Uterus (tissue), 4 donors: ENCODE measurements around the gene CDON. TPM values are rescaled to one million over a fixed set of nuclear protein-coding genes. Genes with fewer than 3 reads are reported as not detected.

Experiments used
- DNase-seq, 2 donors: peaks; one replicate each; pipeline ENCODE4 v3.0.0-alpha.2; 2019 to 2020
- H3K27ac ChIP-seq, 2 donors: fragments of 200-600 bp; sonication (generic); 1 replicate in 1 of 2; 2 replicates in 1 of 2; pipeline ENCODE4 v1.5.1; 2016 to 2018
- H3K27me3 ChIP-seq, 2 donors: fragments of 200-600 bp; sonication (generic); one replicate each; pipeline ENCODE4 v1.5.1; 2018 to 2019; ENCODE audit warnings: control low read depth in 1 of 2
- H3K36me3 ChIP-seq, 2 donors: fragments of 200-600 bp; sonication (generic); one replicate each; pipeline ENCODE4 v1.5.1; 2019; ENCODE audit warnings: control low read depth in 1 of 2
- H3K4me1 ChIP-seq, 2 donors: fragments of 200-600 bp; sonication (generic); one replicate each; pipeline ENCODE4 v1.5.1; 2018 to 2019; ENCODE audit warnings: control low read depth in 1 of 2
- H3K4me3 ChIP-seq, 2 donors: fragments of 200-600 bp; sonication (generic); 1 replicate in 1 of 2; 2 replicates in 1 of 2; pipeline ENCODE4 v1.5.1; 2018 to 2019; ENCODE audit warnings: mild to moderate bottlenecking in 1 of 2
- H3K9me3 ChIP-seq, 2 donors: fragments of 200-600 bp; sonication (generic); one replicate each; pipeline ENCODE4 v1.5.1; 2019; ENCODE audit warnings: control low read depth in 1 of 2
- CTCF ChIP-seq, 4 experiments: fragments of 200-600 bp in 2 of 4; fragments of 450-650 bp in 2 of 4; sonication (generic) in 2 of 4; IDR thresholded peaks; one replicate each; pipeline ENCODE4 v1.5.1; 2016 to 2019; ENCODE audit warnings: antibody characterized with exemption in 4 of 4, mild to moderate bottlenecking in 2 of 4, moderate library complexity in 1 of 4
- POLR2A ChIP-seq, 2 donors: fragments of 450-650 bp; IDR thresholded peaks; one replicate each; pipeline ENCODE4 v1.6.1; 2016; ENCODE audit warnings: antibody characterized with exemption in 2 of 2, mild to moderate bottlenecking in 1 of 2, moderate library complexity in 1 of 2
- intact Hi-C: fragments of 100-400 bp; cut with DNase I; formaldehyde crosslinking; loops from one replicate; pipeline ENCODE4 v1.15.1; 2023; ENCODE audit warnings: low total_unique reads
- total RNA-seq, 4 donors: library from RNA; depleted of rRNA in 3 of 4; stranded (reverse); fragments of >200 nt in 3 of 4; gene quantifications; one replicate each; pipeline versions ENCODE4 v1.1.0 to v1.2.4, GENCODE V29; 2014 to 2023
- donor health status: DM: yes; HTN: yes; CAD: no.

The CDON gene
- total RNA-seq, 4 donors from 2014 or later = 38.5 to 261 (median 213) TPM

- TF ChIP-seq CTCF (IDR thresholded peaks at IDR 0.05) = no peak
- no peak for TF ChIP-seq POLR2A (IDR thresholded peaks at IDR 0.05)
- intact Hi-C loops = no loop called here
These were observed 88.4 kb downstream of the CDON start for GRCh38 chr11:125974284-125974683.

GRCh38 chr11:125971618-125972017 lies 91.0 kb downstream of the CDON start:
- Histone ChIP-seq H3K4me3 (no peak overlapping the region), H3K27ac (no peak overlapping the region), H3K27me3 (no peaks in the 10 kb centered on the region), H3K9me3 (no peaks in the 10 kb centered on the region), H3K36me3 (no peaks in the 10 kb centered on the region), H3K4me1 (no peaks in the 10 kb centered on the region)
- intact Hi-C loops = no loop called here
- DNase-seq = no peak
- TF ChIP-seq CTCF (IDR thresholded peaks at IDR 0.05) (no peak), POLR2A (IDR thresholded peaks at IDR 0.05) (no peak)

More at GRCh38 chr11:125974284-125974683, 88.4 kb downstream of the CDON start:
- H3K4me1 ChIP-seq = no peaks in the 10 kb centered on the region
- H3K9me3 ChIP-seq = no peaks in the 10 kb centered on the region
- peaks cover 0 to 5% of the 10 kb centered on the region in 2 donors for H3K27me3 ChIP-seq
- no peak overlapping the region for H3K4me3 ChIP-seq
- no peak for DNase-seq
- H3K36me3 ChIP-seq = no peaks in the 10 kb centered on the region
- H3K27ac ChIP-seq = no peak overlapping the region

GRCh38 chr11:125968354-125968753 lies 94.3 kb downstream of the CDON start:
- Histone ChIP-seq H3K27me3 (no peaks in the 10 kb centered on the region), H3K36me3 (no peaks in the 10 kb centered on the region), H3K9me3 (no peaks in the 10 kb centered on the region), H3K27ac (no peak overlapping the region), H3K4me3 (no peak overlapping the region), H3K4me1 (no peaks in the 10 kb centered on the region)
- intact Hi-C loops = no loop called here
- TF ChIP-seq POLR2A (IDR thresholded peaks at IDR 0.05) = no peak
- no peak for TF ChIP-seq CTCF (IDR thresholded peaks at IDR 0.05)
- DNase-seq = no peak

GRCh38 chr11:125967515-125967914 lies 95.2 kb downstream of the CDON start:
- no peaks in the 10 kb centered on the region for H3K36me3 ChIP-seq
- no peaks in the 10 kb centered on the region for H3K9me3 ChIP-seq
- no peak for TF ChIP-seq CTCF (IDR thresholded peaks at IDR 0.05)
- no peak for TF ChIP-seq POLR2A (IDR thresholded peaks at IDR 0.05)
- H3K27me3 ChIP-seq = no peaks in the 10 kb centered on the region
- no peak overlapping the region for H3K4me3 ChIP-seq
- no peaks in the 10 kb centered on the region for H3K4me1 ChIP-seq
- H3K27ac ChIP-seq = no peak overlapping the region
- DNase-seq = no peak
- intact Hi-C loops = no loop called here

GRCh38 chr11:125960771-125961170 lies 101.9 kb downstream of the CDON start:
- DNase-seq = no peak
- intact Hi-C loops = no loop called here
- Histone ChIP-seq H3K4me3 (no peak overlapping the region), H3K9me3 (no peaks in the 10 kb centered on the region), H3K36me3 (no peaks in the 10 kb centered on the region), H3K27me3 (no peaks in the 10 kb centered on the region), H3K27ac (no peak overlapping the region), H3K4me1 (peaks cover 0 to 3% of the 10 kb centered on the region in 2 donors)
- no peak for TF ChIP-seq CTCF (IDR thresholded peaks at IDR 0.05)
- no peak for TF ChIP-seq POLR2A (IDR thresholded peaks at IDR 0.05)
